ENCODE measurements around the gene TM9SF4.
"Not testable (repeated sequence)": the region's sequence is repeated elsewhere in the genome, so short reads cannot be mapped to it uniquely, and the experiment has no call there.

The TM9SF4 gene

DNA sequence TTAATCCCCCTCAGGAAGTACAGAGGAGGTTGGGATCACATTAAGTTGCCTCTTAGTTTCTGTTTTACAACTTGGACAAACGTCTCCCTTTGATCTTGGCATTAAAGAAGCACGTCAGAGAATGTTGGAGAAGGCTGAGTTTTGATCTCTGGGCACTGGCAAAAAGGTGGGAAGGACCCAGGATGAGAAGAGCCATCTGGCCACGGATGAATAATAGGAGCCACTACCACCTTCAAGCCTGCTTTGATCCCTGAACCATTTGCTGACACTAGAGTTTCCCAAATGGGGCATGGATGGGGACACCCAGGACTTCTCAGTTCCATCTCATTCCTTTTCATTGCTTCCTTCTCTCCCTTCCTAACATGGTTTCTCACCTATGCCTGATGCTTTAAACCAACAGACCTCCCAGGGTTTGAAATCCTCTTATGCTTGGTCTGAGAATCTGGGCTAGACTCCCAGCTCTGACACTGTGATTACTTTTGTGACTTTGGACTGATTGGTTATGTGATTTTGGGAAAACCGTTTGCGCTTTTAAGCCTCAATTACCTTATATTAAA, 5.8 kb downstream of the TM9SF4 start:
- H3K4me3 ChIP-seq (ENCODE audit: low read depth, low read length), result no peak overlapping the region
- TF ChIP-seq, protein P1, sequence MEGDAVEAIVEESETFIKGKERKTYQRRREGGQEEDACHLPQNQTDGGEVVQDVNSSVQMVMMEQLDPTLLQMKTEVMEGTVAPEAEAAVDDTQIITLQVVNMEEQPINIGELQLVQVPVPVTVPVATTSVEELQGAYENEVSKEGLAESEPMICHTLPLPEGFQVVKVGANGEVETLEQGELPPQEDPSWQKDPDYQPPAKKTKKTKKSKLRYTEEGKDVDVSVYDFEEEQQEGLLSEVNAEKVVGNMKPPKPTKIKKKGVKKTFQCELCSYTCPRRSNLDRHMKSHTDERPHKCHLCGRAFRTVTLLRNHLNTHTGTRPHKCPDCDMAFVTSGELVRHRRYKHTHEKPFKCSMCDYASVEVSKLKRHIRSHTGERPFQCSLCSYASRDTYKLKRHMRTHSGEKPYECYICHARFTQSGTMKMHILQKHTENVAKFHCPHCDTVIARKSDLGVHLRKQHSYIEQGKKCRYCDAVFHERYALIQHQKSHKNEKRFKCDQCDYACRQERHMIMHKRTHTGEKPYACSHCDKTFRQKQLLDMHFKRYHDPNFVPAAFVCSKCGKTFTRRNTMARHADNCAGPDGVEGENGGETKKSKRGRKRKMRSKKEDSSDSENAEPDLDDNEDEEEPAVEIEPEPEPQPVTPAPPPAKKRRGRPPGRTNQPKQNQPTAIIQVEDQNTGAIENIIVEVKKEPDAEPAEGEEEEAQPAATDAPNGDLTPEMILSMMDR (conservative IDR thresholded peaks at IDR 0.05; ENCODE audit: low read depth, low read length), result no peak
- DNase-seq (ENCODE audit: low read depth), result no peak

DNA sequence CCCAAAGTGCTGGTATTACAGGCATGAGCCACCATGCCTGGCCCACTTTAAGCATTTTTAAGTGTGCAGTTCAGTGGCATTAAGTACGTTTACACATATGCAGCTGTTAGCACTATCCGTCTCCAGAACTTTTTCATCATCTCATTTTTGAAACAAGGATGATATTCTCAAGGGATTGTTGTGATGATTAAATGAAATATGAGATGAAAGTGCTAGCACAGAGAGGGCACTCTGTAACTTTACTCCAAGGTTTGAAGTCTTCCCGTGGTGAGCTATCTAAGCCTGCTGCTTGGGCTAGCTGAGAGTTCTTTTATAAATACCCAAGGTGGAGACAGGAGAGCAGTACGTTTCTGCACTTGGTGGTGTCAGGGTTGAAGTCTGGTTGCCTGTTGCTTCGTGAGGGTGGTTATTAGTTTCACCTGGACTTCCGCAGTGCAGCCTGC, 6.6 kb downstream of the TM9SF4 start:
- peak; percentile 79 for DNase-seq (ENCODE audit: low read depth)
- TF ChIP-seq, protein P1 (conservative IDR thresholded peaks at IDR 0.05; ENCODE audit: low read depth, low read length), result no peak

DNA sequence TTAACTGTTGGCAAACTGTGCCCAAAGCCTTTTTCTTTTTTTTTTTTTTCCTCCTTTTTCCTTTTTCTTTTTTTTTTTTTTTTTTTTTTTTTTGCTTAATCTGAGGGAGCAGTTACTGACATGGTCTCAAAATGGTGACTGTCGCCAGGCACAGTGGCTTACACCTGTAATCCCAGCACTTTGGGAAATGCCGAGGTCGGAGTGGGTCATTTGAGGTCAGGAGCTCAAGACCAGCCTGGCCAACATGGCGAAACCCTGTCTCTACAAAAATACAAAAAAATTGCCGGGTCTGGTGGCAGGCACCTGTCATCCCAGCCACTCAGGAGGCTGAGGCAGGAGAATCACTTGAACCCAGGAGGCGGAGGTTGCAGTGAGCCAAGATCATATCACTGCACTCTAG, 7.3 kb downstream of the TM9SF4 start:
- DNase-seq (ENCODE audit: low read depth); H3K4me3 ChIP-seq (ENCODE audit: low read depth, low read length): not testable (repeated sequence)

More for the DNA sequence above, 6.6 kb downstream of the TM9SF4 start:
- no peak overlapping the region for H3K4me3 ChIP-seq (ENCODE audit: low read depth, low read length)

DNA sequence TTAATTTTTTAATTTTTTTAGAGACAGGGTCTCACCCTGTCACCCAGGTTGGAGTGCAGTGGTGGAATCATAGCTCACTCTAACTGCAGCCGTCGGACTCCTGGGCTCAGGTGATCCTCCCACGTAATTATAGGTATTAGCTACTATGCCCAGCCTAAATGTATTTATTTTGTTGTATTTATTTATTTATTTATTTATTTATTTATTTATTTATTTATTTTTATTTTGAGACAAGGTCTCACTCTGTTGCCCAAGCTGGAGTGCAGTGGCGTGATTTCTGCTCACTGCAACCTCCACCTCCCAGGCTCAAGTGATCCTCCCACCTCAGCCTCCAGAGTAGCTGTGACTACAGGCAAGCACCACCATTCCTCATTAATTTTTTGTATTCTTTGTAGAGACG, 8.9 kb downstream of the TM9SF4 start:
- not testable (repeated sequence) for H3K4me3 ChIP-seq (ENCODE audit: low read depth, low read length); DNase-seq (ENCODE audit: low read depth)

DNA sequence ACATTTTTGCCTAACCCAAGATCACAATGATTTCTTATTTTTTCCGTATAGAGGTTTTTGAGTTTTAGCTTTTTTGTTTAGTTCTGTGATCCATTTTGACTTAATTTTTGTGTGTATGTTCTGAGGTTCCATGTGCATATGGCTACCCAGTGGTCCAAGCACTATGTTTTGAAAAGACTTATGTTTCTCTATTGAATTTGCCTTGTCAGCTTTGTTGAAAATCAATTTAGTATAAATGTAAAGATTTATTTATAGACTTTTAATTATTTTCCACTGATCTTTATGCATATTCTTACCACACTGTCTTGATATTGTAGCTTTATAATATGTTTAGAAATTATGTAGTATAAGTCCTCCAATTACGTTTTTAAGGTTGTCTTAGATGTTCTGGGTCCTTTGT, 10.2 kb downstream of the TM9SF4 start:
- no peak for DNase-seq (ENCODE audit: low read depth)
- TF ChIP-seq, protein P1 (conservative IDR thresholded peaks at IDR 0.05; ENCODE audit: low read depth, low read length), result no peak
- no peak overlapping the region for H3K4me3 ChIP-seq (ENCODE audit: low read depth, low read length)

DNA sequence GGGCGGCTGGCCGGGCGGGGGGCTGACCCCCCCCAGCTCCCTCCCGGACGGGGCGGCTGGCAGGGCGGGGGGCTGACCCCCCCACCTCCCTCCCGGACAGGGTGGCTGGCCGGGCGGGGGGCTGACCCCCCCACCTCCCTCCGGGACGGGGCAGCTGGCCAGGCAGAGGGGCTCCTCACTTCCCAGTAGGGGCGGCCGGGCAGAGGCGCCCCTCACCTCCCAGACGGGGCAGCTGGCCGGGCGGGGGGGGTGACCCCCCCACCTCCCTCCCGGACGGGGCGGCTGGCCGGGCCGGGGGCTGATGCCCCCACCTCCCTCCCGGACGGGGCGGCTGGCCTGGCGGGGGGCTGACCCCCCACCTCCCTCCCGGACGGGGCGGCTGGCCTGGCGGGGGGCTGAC, 12.4 kb downstream of the TM9SF4 start:
- not testable (repeated sequence) for DNase-seq (ENCODE audit: low read depth)

DNA sequence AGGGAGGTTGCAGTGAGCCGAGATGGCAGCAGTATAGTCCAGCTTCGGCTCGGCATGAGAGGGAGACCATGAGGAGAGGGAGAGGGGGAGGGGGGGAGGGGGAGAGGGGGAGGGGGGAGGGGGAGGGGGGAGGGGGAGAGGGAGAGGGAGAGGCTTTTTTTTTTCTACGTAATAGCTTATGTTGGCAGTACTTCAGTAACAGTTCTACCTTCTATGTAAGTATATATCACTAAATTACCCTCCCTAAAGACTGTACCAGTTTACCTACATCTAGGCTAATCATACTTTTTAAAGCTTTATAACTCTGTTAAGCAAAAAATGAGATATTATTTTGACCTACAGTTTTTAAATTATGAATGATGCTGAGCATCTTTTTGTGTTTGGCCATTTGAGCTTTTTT, 13.6 kb downstream of the TM9SF4 start:
- TF ChIP-seq, protein P1 (conservative IDR thresholded peaks at IDR 0.05; ENCODE audit: low read depth, low read length), result no peak
- no peak for DNase-seq (ENCODE audit: low read depth)
- no peak overlapping the region for H3K4me3 ChIP-seq (ENCODE audit: low read depth, low read length)

More for the DNA sequence above, 12.4 kb downstream of the TM9SF4 start:
- H3K4me3 ChIP-seq (ENCODE audit: low read depth, low read length), result not testable (repeated sequence)

DNA sequence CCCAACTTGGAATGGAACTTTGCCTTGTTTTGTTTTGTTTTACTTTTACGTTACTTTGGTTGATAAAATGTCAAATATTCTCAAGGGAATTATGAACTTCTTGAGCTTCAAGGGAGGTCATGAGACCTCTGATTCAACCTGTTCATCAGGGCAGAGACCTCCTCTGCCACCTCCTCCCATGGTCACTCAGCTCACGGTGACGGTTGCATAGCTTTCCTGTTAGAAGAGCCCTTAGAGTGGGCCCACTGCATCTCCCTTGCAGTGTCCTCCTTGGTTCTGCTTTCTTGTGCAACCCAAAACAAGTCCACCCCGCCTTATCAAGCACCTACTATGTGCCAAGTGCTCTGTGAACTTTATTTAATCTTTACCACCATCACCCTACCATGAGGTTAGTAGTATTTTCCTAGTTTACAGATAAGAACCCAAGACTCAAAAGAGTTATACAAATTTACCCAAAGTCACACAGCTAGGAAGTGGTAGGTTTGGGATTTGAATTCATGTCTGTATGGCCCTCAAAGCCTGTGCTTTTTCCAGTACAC, 15.5 kb downstream of the TM9SF4 start:
- no peak for DNase-seq (ENCODE audit: low read depth)
- H3K4me3 ChIP-seq (ENCODE audit: low read depth, low read length), result no peak overlapping the region
- TF ChIP-seq, protein P1 (conservative IDR thresholded peaks at IDR 0.05; ENCODE audit: low read depth, low read length), result no peak

All from choroid plexus epithelial cell (primary cell).